OCI-LY1 (cell line): ENCODE measurements around the gene MINK1.

Experiments used
- H2AFZ ChIP-seq: fragments of 200-600 bp; sonication (generic), shearing (Covaris generic); 2 replicates; pipeline ENCODE4 v1.6.0; 2014; ENCODE audit warnings: antibody characterized with exemption, mild to moderate bottlenecking, low read length
- H3F3A ChIP-seq: fragments of 200-600 bp; sonication (generic), shearing (Covaris generic); 2 replicates; pipeline ENCODE4 v1.6.0; 2014; ENCODE audit warnings: mild to moderate bottlenecking, antibody characterized with exemption, low read length, moderate library complexity; ENCODE audit not compliant: insufficient read depth
- H3K27ac ChIP-seq: fragments of 200-600 bp; sonication (generic); 2 replicates; pipeline ENCODE4 v1.5.1; 2014; ENCODE audit warnings: low read length, mixed run types, mild to moderate bottlenecking, low read depth; ENCODE audit not compliant: poor library complexity, severe bottlenecking
- H3K27me3 ChIP-seq: fragments of 200-600 bp; sonication (generic); 2 replicates; pipeline ENCODE4 v1.6.0; 2014; ENCODE audit warnings: antibody characterized with exemption, mild to moderate bottlenecking, low read length, moderate library complexity; ENCODE audit not compliant: insufficient read depth
- H3K36me3 ChIP-seq: fragments of 200-600 bp; sonication (generic); 2 replicates; pipeline ENCODE4 v1.6.1; 2014; ENCODE audit warnings: mild to moderate bottlenecking, antibody characterized with exemption, low read length, moderate library complexity, mixed read lengths; ENCODE audit not compliant: insufficient read depth
- H3K4me1 ChIP-seq: fragments of 200-600 bp; sonication (generic); 2 replicates; pipeline ENCODE4 v1.5.1; 2014; ENCODE audit warnings: mild to moderate bottlenecking, low read length, moderate library complexity; ENCODE audit not compliant: insufficient read depth, severe bottlenecking
- H3K4me2 ChIP-seq: fragments of 200-600 bp; sonication (generic), shearing (Covaris generic); 2 replicates; pipeline ENCODE4 v1.6.1; 2014; ENCODE audit warnings: low read length
- H3K4me3 ChIP-seq: fragments of 200-600 bp; sonication (generic); 2 replicates; pipeline ENCODE4 v1.5.1; 2014; ENCODE audit warnings: low read length, low read depth, mild to moderate bottlenecking, mixed read lengths; ENCODE audit not compliant: poor library complexity, severe bottlenecking
- H3K79me2 ChIP-seq: fragments of 200-600 bp; shearing (Covaris generic); 2 replicates; pipeline ENCODE4 v1.6.1; 2016; ENCODE audit warnings: mixed run types, low read length, mixed read lengths; ENCODE audit not compliant: insufficient read depth
- H3K9ac ChIP-seq: fragments of 200-600 bp; sonication (generic), shearing (Covaris generic); 2 replicates; pipeline ENCODE4 v1.6.1; 2014; ENCODE audit warnings: mild to moderate bottlenecking, low read length, mixed read lengths
- H3K9me2 ChIP-seq: fragments of 200-600 bp; sonication (generic), shearing (Covaris generic); 2 replicates; pipeline ENCODE4 v1.6.1; 2014; ENCODE audit warnings: low read depth, mild to moderate bottlenecking, low read length, mixed read lengths
- H3K9me3 ChIP-seq: fragments of 200-600 bp; shearing (Covaris generic); 2 replicates; pipeline ENCODE4 v1.6.1; 2014; ENCODE audit warnings: low read length, mixed read lengths
- H4K20me1 ChIP-seq: fragments of 200-600 bp; sonication (generic), shearing (Covaris generic); 2 replicates; pipeline ENCODE4 v1.6.0; 2016; ENCODE audit warnings: mild to moderate bottlenecking, low read length; ENCODE audit not compliant: insufficient read depth
- EZH2 ChIP-seq: fragments of 200-600 bp; sonication (generic), shearing (Covaris generic); IDR thresholded peaks from 2 replicates; pipeline ENCODE4 v1.8.0; 2017; ENCODE audit warnings: borderline replicate concordance, mixed run types, mild to moderate bottlenecking, antibody characterized with exemption, low read length, moderate library complexity, mixed read lengths
- TF ChIP-seq, protein P1 (sequence below): fragments of 200-600 bp; sonication (generic), shearing (Covaris generic); IDR thresholded peaks from 2 replicates; pipeline ENCODE4 v1.5.1; 2017; ENCODE audit warnings: mild to moderate bottlenecking, antibody characterized with exemption, low read length, moderate library complexity, mixed read lengths

MINK1 gene

DNA sequence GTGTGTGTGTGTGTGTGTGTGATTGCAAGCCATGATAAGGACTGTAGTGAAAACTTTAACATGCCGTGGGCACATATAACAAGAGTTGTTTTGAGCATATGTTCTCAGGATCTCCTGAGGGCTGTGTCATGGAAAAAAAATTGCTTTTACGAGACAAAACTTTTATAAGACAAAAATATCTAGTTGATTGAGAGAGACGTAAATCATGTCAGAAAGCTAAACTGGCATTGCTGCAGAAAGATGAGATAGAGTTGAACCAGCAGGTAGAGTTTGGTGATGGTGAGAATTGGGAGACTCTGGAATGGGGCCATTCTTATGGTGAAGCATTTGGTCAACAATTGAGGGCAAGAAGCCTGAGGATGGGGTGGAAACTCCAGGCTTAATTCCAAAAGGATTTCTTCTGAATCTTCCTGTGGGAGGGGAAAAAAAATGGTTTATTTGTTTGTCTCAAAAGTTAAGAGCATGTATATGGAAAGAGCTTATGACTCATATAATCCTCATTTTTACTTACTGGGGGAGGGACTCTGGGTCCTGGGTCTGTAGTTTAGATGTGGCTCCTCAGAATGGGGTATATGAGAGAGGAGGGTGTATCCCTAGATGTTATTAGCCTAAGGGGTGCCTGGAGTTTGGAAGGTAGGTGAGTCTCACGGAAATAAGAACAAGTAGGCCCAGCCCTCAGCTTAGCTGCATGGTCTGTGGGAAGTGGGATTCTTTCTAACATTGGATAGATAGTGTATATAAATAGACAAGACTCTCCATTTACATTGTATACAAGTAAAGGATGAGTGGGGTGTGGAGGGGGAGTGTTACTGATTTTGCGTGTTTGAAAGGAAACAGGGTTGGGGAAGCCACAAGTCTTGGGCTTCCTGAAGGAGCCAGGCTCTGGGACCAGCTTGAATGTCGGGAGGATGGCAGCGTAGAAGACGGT lies 7.1 kb downstream of the MINK1 start:
- H3K4me3 ChIP-seq, result no peak overlapping the region
- H4K20me1 ChIP-seq, result peaks cover 2% of the 10 kb centered on the region
- H3K4me1 ChIP-seq, result peaks cover 9% of the 10 kb centered on the region
- H3K27ac ChIP-seq, result no peak overlapping the region
- no peaks in the 10 kb centered on the region for H3K79me2 ChIP-seq
- H3K27me3 ChIP-seq, result no peaks in the 10 kb centered on the region
- H3K4me2 ChIP-seq, result no peak overlapping the region
- H3F3A ChIP-seq, result no peaks in the 10 kb centered on the region
- no peak overlapping the region for H2AFZ ChIP-seq
- no peaks in the 10 kb centered on the region for H3K9me3 ChIP-seq
- H3K9me2 ChIP-seq, result no peaks in the 10 kb centered on the region
- peaks cover 15% of the 10 kb centered on the region for H3K36me3 ChIP-seq
- TF ChIP-seq, protein P1, sequence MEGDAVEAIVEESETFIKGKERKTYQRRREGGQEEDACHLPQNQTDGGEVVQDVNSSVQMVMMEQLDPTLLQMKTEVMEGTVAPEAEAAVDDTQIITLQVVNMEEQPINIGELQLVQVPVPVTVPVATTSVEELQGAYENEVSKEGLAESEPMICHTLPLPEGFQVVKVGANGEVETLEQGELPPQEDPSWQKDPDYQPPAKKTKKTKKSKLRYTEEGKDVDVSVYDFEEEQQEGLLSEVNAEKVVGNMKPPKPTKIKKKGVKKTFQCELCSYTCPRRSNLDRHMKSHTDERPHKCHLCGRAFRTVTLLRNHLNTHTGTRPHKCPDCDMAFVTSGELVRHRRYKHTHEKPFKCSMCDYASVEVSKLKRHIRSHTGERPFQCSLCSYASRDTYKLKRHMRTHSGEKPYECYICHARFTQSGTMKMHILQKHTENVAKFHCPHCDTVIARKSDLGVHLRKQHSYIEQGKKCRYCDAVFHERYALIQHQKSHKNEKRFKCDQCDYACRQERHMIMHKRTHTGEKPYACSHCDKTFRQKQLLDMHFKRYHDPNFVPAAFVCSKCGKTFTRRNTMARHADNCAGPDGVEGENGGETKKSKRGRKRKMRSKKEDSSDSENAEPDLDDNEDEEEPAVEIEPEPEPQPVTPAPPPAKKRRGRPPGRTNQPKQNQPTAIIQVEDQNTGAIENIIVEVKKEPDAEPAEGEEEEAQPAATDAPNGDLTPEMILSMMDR, result no peak
- TF ChIP-seq EZH2, result no peak
- no peak overlapping the region for H3K9ac ChIP-seq

DNA sequence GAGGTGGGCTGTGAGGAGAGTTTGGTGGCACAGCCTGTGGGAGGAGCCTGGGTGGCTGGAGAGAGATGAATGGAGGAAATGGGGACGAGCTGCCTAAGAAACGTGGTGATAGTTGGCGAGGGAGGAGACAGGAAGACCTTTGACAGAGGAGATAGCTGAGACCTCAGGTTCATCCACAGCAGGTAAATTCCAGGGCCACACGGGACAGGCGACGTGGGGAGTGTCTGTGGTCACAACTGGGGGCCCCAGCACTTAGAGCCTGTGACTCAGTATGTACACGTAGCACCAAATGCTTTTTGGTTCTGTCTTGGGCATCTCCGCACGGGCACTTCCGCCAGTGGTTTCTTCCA lies 7.7 kb downstream of the MINK1 start:
- Histone ChIP-seq H3F3A (no peaks in the 10 kb centered on the region), H3K4me3 (no peak overlapping the region), H3K9me3 (no peaks in the 10 kb centered on the region), H3K9me2 (no peaks in the 10 kb centered on the region), H3K9ac (no peak overlapping the region), H3K27me3 (no peaks in the 10 kb centered on the region), H3K4me2 (no peak overlapping the region), H3K27ac (no peak overlapping the region), H3K4me1 (peaks cover 3% of the 10 kb centered on the region), H3K79me2 (no peaks in the 10 kb centered on the region), H2AFZ (no peak overlapping the region), H4K20me1 (peaks cover 2% of the 10 kb centered on the region), H3K36me3 (peaks cover 15% of the 10 kb centered on the region)
- TF ChIP-seq, protein P1, result no peak
- no peak for TF ChIP-seq EZH2

DNA sequence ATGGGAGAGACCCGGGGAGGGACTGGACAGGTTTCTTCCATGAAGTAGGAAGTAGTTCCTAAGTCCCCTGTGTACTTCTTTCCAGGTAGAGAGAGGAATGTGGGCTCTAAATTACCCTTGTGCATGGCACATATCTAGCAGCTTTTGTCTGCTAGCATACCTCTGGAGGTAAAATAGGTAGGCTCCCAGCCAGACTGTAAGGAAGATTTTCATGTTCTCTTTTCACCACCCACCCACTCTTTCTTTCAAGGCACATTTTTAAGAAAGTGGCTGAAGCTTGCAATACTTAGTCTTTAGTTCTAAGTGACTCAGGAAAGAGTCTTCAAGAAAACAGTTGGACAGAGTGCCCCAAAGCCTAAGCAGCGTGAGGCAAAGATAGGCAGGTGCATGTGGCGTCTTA lies 9.2 kb downstream of the MINK1 start:
- H3K4me1 ChIP-seq, result no peaks in the 10 kb centered on the region
- no peak overlapping the region for H3K4me3 ChIP-seq
- H4K20me1 ChIP-seq, result peaks cover 2% of the 10 kb centered on the region
- TF ChIP-seq, protein P1, result no peak
- TF ChIP-seq EZH2, result no peak
- no peak overlapping the region for H3K27ac ChIP-seq
- no peaks in the 10 kb centered on the region for H3K27me3 ChIP-seq
- no peaks in the 10 kb centered on the region for H3K79me2 ChIP-seq
- H3K9me3 ChIP-seq, result no peaks in the 10 kb centered on the region
- H3F3A ChIP-seq, result no peaks in the 10 kb centered on the region
- no peak overlapping the region for H3K9ac ChIP-seq
- no peak overlapping the region for H3K4me2 ChIP-seq
- no peak overlapping the region for H2AFZ ChIP-seq
- peaks cover 15% of the 10 kb centered on the region for H3K36me3 ChIP-seq
- no peaks in the 10 kb centered on the region for H3K9me2 ChIP-seq
